ENCODE data around the gene EXOSC10.
"Not testable (repeated sequence)": the region's sequence is repeated elsewhere in the genome, so short reads cannot be mapped to it uniquely, and the experiment has no call there.

The EXOSC10 gene

GRCh38 chr1:11059968-11060830 lies 39.5 kb downstream of the EXOSC10 start, which contains the start of gene SRM:
Gene SRM, minus strand, starts transcription at chr1:11060018. Its CDS starts 75 bp downstream, at chr1:11059943.
- peak; percentile 94 for DNase-seq

- peak; percentile 42 for DNase-seq
Measured at GRCh38 chr1:11059155-11059967, 40.3 kb downstream of the EXOSC10 start.

- DNase-seq: no peak
Measured at GRCh38 chr1:11058595-11059154, 41.0 kb downstream of the EXOSC10 start.

- no peak for DNase-seq
Measured at GRCh38 chr1:11058026-11058425, 41.6 kb downstream of the EXOSC10 start.

- no peak for DNase-seq
Measured at GRCh38 chr1:11057477-11057876, 42.2 kb downstream of the EXOSC10 start.

GRCh38 chr1:11056504-11056903 lies 43.2 kb downstream of the EXOSC10 start:
- DNase-seq: no peak

GRCh38 chr1:11055676-11056075 lies 44.0 kb downstream of the EXOSC10 start:
- no peak for DNase-seq

- no peak for DNase-seq
Measured at GRCh38 chr1:11054666-11055065, 45.0 kb downstream of the EXOSC10 start.

- no peak for DNase-seq
Measured at GRCh38 chr1:11054181-11054580, 45.5 kb downstream of the EXOSC10 start.

- DNase-seq: no peak
Measured at GRCh38 chr1:11053758-11054137, 45.9 kb downstream of the EXOSC10 start.

- DNase-seq: no peak
Measured at GRCh38 chr1:11052839-11053757, 46.6 kb downstream of the EXOSC10 start.

- no peak for DNase-seq
Measured at GRCh38 chr1:11051781-11052511, 47.7 kb downstream of the EXOSC10 start.

GRCh38 chr1:11051121-11051520 lies 48.5 kb downstream of the EXOSC10 start:
- not testable (repeated sequence) for DNase-seq

- DNase-seq: no peak
Measured at GRCh38 chr1:11046625-11047365, 52.9 kb downstream of the EXOSC10 start, which contains the start of gene MASP2. Gene MASP2, minus strand, starts transcription at chr1:11047239. Its CDS starts 32 bp downstream, at chr1:11047207.

GRCh38 chr1:11046270-11046566 lies 53.5 kb downstream of the EXOSC10 start:
- no peak for DNase-seq

- no peak for DNase-seq
Measured at GRCh38 chr1:11045428-11046269, 54.0 kb downstream of the EXOSC10 start.

- no peak for DNase-seq
Measured at GRCh38 chr1:11044849-11045427, 54.7 kb downstream of the EXOSC10 start.

GRCh38 chr1:11044086-11044848 lies 55.4 kb downstream of the EXOSC10 start:
- DNase-seq: no peak

Data from OCI-M1 (cell line).